GM19099 (cell line): Measurements from ENCODE around the gene LMF2.

Experiments used
- POLR2A ChIP-seq: IDR thresholded peaks from 3 replicates; pipeline ENCODE4 v1.6.1; 2011; ENCODE audit warnings: low read depth; ENCODE audit not compliant: insufficient read length; ENCODE audit errors: extremely low read depth

Gene LMF2

DNA sequence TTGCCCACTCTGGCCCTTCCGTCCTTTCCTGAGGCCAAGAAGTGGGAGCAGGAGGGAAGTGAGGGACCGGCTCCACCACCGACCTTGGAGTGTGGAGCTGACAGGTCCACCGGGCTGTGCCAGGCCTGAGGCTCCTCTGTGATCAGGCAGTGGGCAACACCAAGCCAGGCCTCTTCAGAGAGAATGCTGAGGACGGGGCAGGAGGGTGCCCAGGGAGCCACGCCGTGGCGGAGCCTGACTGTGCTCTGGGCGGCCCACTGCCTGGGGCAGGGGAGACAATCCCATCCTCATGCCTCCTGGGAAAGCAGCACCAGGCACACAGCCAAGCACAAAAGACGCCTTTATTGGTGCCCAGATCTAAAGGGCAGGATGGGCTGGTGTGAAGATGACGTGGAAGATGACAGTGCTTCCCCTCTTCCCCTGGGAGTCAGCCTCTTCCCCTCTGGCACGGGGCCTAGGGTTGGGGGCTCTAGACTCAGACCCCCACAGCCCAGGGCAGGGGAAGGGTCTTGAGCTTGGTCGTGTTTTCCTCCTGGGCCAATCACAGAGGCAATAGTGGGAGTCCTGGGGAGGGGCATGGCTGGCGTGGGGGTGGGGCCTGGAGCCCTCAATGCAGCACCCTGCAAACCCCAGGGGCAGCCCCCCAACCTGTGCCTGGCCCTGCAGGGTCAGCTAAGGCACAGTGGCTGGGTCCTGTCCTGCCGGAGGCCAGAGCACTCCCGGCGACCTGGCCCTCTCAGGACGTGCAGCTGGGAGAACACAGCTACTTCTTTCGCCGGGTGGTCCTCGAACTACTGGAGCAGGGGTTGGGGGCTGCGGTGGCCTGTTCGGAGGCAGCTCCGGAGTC is 4.7 kb downstream of the LMF2 start:
- no peak for TF ChIP-seq POLR2A

- no peak for TF ChIP-seq POLR2A
Observed at GRCh38 chr22:50502096-50502495, 5.4 kb downstream of the LMF2 start.

DNA sequence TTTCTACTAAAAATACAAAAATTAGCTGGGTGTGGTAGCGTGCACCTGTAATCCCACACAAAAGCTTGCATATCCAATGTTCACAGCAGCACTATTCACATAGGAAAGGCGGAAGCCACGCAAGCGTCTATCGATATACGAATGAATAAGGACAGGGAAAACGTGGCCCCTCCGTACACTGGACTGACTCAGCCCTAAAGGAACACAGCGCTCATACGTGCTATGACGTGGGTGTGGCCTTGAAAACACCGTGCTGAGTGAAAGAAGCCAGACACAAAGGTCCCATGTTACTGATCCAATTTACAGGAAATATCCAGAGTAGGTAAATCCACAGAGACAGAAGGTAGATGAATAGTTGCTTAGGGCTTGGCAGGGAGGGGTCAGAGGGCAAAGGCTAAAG is 7.0 kb downstream of the LMF2 start:
- no peak for TF ChIP-seq POLR2A

GRCh38 chr22:50498322-50498890 is 9.1 kb downstream of the LMF2 start:
- no peak for TF ChIP-seq POLR2A

GRCh38 chr22:50497093-50497492 is 10.4 kb downstream of the LMF2 start:
- no peak for TF ChIP-seq POLR2A

GRCh38 chr22:50490531-50491308 is 16.8 kb downstream of the LMF2 start:
- no peak for TF ChIP-seq POLR2A

GRCh38 chr22:50489363-50490243 is 17.9 kb downstream of the LMF2 start:
- TF ChIP-seq POLR2A, result no peak

DNA sequence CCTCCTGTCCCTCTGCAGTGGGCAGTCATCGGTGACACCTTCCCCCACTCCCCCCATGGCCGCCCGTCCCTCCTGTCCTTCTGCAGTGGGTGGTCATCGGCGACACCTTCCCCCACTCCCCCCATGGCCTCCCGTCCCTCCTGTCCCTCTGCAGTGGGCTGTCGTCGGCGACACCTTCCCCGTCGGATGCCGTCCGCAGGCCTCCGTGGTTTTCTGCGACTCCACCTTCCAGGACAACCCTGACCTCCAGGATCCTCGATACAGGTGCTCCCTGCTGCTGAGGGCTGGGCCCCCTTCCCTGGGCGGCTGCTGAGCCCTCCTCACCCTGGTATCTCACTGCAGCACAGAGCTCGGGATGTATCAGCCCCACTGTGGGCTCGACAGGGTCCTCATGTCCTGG is 18.6 kb downstream of the LMF2 start:
- TF ChIP-seq POLR2A, result no peak

GRCh38 chr22:50488006-50488677 is 19.4 kb downstream of the LMF2 start:
- no peak for TF ChIP-seq POLR2A

DNA sequence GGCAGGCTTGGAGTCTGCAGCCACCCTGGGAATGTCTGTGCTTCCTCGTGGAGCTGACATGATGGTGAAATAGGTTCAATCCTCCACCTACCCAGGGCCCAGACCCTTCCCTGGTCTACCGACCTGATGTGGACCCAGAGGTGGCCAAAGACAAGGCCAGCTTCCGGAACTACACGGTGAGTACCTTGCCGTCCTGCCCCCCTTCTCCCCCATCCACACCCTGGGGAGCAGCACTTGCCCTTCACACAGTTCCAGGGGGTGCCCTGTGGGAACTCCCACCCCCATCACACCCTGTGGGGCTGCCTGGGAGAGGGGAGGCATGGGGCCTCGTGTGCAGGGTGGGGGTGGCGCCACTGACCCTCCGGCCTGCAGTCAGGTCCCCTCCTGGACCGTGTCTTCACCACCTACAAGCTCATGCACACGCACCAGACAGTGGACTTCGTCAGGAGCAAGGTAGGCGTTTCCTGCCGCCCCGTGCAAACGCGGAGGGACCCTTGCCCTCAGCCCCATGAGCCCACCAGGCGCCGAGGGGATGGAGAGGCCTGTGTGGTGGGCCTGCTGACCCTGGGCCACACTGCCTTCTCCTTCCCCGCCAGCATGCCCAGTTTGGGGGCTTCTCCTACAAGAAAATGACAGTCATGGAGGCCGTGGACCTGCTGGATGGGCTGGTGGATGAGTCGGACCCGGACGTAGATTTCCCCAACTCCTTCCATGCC is 20.1 kb downstream of the LMF2 start:
- TF ChIP-seq POLR2A, result no peak

DNA sequence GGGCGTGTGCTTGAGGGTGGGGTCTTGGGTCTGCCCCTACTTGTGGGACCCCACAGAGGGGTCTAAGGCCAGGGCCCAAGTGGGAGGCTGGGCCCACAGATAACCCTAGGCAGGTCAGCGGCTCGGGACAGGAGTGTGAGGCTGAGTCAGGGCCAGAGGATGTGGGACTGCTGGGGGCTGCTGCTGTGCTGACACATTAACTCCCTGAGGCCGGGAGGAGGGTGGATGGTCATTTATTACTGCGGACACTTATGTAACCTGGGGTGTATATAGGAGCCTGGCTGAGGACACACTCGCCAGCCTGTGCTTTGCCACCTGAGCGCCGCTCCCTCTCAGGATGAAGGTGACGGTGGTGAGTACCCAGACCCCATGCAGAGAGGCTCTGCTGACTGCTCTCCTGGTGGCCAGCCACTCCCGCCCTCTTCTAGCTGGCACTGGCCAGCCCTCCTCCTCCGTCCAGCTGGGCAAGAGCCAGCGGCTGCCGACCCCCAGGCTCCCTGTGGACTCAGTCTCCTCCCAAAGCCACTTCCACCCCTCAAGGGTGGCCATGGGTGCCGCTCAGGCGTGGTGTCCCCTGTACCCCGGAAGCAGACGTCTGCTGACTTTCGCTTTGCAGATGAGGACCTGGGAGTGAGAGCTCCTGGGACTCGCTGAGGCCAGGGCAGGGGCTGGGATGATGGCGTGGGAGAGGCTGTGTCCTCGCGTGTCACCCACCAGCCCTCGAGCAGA is 20.8 kb downstream of the LMF2 start, which contains the start of gene MIOX:
MIOX (plus strand) TSS at position 299 of the 729 bp plus-strand sequence; CDS start at position 338, 39 bp downstream.
- no peak for TF ChIP-seq POLR2A

GRCh38 chr22:50485221-50486131 is 22.0 kb downstream of the LMF2 start:
- no peak for TF ChIP-seq POLR2A
